ENCODE results near the gene BOD1L1. TPM values are rescaled to one million over a fixed set of nuclear protein-coding genes. Genes with fewer than 3 reads are reported as not detected.
A peak's percentile ranks its signal among the peaks of the same experiment; 100 is the strongest.

BOD1L1 gene
- total RNA-seq, 1 donor from 2014 or later, result 37.0 TPM

GRCh38 chr4:13543032-13543838 is 84.3 kb downstream of the BOD1L1 start:
- Mint-ChIP-seq H3K27me3 (peaks cover 80% of the 10 kb centered on the region), H3K36me3 (no peaks in the 10 kb centered on the region), H3K4me1 (ENCODE audit: unreplicated experiment) (peaks cover 17% of the 10 kb centered on the region), H3K9me3 (no peaks in the 10 kb centered on the region), H3K27ac (no peak overlapping the region), H3K4me3 (peak overlapping the region; percentile 86)
- peak; percentile 61 for DNase-seq (ENCODE audit: extremely low spot score, unreplicated experiment)
- no peak for TF ChIP-seq CTCF (conservative IDR thresholded peaks at IDR 0.05)

GRCh38 chr4:13542577-13543031 is 84.9 kb downstream of the BOD1L1 start:
- no peak overlapping the region for H3K27ac Mint-ChIP-seq
- no peaks in the 10 kb centered on the region for H3K36me3 Mint-ChIP-seq
- peak overlapping the region; percentile 86 for H3K4me3 Mint-ChIP-seq
- H3K4me1 Mint-ChIP-seq (ENCODE audit: unreplicated experiment), result peaks cover 17% of the 10 kb centered on the region
- no peak for DNase-seq (ENCODE audit: extremely low spot score, unreplicated experiment)
- peaks cover 82% of the 10 kb centered on the region for H3K27me3 Mint-ChIP-seq
- no peaks in the 10 kb centered on the region for H3K9me3 Mint-ChIP-seq
- TF ChIP-seq CTCF (conservative IDR thresholded peaks at IDR 0.05), result no peak

- Mint-ChIP-seq H3K36me3 (no peaks in the 10 kb centered on the region), H3K9me3 (no peaks in the 10 kb centered on the region), H3K4me1 (ENCODE audit: unreplicated experiment) (peaks cover 15% of the 10 kb centered on the region), H3K27me3 (peaks cover 86% of the 10 kb centered on the region), H3K27ac (no peak overlapping the region), H3K4me3 (peak overlapping the region; percentile 86)
- DNase-seq (ENCODE audit: extremely low spot score, unreplicated experiment), result peak; percentile 71
- TF ChIP-seq CTCF (conservative IDR thresholded peaks at IDR 0.05), result peak; percentile 46
Observed at GRCh38 chr4:13541720-13542576, 85.6 kb downstream of the BOD1L1 start.

GRCh38 chr4:13541176-13541604 is 86.3 kb downstream of the BOD1L1 start:
- no peak overlapping the region for H3K27ac Mint-ChIP-seq
- H3K27me3 Mint-ChIP-seq, result peaks cover 86% of the 10 kb centered on the region
- no peaks in the 10 kb centered on the region for H3K9me3 Mint-ChIP-seq
- H3K4me1 Mint-ChIP-seq (ENCODE audit: unreplicated experiment), result peaks cover 8% of the 10 kb centered on the region
- no peaks in the 10 kb centered on the region for H3K36me3 Mint-ChIP-seq
- H3K4me3 Mint-ChIP-seq, result no peak overlapping the region
- no peak for TF ChIP-seq CTCF (conservative IDR thresholded peaks at IDR 0.05)
- no peak for DNase-seq (ENCODE audit: extremely low spot score, unreplicated experiment)

GRCh38 chr4:13540446-13541175 is 86.9 kb downstream of the BOD1L1 start:
- no peak for DNase-seq (ENCODE audit: extremely low spot score, unreplicated experiment)
- no peak overlapping the region for H3K27ac Mint-ChIP-seq

More at GRCh38 chr4:13540446-13541175, 86.9 kb downstream of the BOD1L1 start:
- TF ChIP-seq CTCF (conservative IDR thresholded peaks at IDR 0.05), result no peak
- Mint-ChIP-seq H3K27me3 (peaks cover 88% of the 10 kb centered on the region), H3K4me3 (peak overlapping the region; percentile 59), H3K4me1 (ENCODE audit: unreplicated experiment) (peaks cover 7% of the 10 kb centered on the region), H3K36me3 (no peaks in the 10 kb centered on the region), H3K9me3 (no peaks in the 10 kb centered on the region)
